Activated CD4-positive, alpha-beta T cell treated with anti-CD3 and anti-CD28 coated beads, Interleukin-2, amount 50 U/mL, for 1 hour (primary cell): ENCODE measurements around the gene TNFRSF12A.

Source experiments
- DNase-seq: peaks from one replicate; pipeline ENCODE4 v3.0.0-alpha.2; 2020

Gene TNFRSF12A, protein sequence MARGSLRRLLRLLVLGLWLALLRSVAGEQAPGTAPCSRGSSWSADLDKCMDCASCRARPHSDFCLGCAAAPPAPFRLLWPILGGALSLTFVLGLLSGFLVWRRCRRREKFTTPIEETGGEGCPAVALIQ

DNA sequence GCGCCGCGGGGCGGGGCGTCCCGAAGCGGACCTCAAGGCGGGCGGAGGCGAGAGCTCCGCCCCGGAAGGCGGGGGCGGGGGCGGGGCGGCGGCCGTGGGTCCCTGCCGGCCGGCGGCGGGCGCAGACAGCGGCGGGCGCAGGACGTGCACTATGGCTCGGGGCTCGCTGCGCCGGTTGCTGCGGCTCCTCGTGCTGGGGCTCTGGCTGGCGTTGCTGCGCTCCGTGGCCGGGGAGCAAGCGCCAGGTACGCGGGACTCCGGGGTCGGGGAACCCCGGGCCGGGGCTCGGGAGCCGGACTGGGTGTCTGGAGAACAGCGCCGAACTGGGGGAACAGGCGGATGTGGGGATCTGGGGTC is at the start of gene TNFRSF12A:
Gene TNFRSF12A, plus strand, starts transcription at position 122 of the 357 bp plus-strand sequence. Its CDS starts 30 bp downstream, at position 152.
- DNase-seq = peak; percentile 56

DNA sequence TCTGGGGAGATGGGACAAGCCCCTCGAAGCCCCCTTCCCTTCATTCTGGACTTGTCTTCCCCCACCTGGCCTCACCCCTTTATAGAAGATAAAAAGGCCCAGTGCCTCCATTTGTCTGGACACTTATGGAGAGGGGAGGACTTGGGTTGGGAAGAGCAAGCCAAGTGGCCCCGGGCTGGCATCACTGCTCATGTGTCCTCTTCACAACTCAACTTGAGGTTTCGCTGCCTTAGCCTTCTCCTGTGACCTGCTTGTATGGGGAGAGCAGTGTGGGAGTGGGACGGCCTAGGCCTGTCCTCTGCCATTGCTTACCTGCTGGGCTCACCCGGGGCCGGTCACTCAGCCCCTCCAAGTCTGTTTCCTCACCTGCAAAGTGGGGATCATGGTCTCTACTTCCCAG is 49.6 kb upstream of the TNFRSF12A start:
- DNase-seq = no peak

DNA sequence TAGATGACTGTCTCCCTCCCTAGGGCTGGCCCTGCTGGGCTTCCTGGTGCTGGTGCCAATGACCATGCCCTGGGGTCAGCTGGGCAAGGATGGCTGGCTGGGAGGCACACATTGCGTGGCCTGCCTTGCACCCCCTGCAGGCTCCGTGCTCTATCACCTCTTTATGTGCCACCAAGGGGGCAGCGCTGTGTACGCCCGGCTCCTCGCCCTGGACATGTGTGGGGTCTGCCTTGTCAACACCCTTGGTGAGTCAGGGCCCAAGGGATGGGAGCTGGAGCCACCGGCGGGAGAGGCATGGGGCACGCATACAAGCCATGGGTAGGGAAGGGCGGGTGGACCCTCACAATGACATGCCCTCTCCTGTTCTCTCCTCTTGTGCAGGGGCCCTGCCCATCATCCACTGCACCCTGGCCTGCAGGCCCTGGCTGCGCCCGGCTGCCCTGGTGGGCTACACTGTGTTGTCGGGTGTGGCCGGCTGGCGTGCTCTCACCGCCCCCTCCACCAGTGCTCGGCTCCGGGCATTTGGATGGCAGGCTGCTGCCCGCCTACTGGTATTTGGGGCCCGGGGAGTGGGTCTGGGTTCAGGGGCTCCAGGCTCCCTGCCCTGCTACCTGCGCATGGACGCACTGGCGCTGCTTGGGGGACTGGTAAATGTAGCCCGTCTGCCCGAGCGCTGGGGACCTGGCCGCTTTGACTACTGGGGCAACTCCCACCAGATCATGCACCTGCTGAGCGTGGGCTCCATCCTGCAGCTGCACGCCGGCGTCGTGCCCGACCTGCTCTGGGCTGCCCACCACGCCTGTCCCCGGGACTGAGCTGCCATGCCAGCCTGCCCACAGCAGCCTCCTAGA is 48.8 kb upstream of the TNFRSF12A start:
- no peak for DNase-seq

DNA sequence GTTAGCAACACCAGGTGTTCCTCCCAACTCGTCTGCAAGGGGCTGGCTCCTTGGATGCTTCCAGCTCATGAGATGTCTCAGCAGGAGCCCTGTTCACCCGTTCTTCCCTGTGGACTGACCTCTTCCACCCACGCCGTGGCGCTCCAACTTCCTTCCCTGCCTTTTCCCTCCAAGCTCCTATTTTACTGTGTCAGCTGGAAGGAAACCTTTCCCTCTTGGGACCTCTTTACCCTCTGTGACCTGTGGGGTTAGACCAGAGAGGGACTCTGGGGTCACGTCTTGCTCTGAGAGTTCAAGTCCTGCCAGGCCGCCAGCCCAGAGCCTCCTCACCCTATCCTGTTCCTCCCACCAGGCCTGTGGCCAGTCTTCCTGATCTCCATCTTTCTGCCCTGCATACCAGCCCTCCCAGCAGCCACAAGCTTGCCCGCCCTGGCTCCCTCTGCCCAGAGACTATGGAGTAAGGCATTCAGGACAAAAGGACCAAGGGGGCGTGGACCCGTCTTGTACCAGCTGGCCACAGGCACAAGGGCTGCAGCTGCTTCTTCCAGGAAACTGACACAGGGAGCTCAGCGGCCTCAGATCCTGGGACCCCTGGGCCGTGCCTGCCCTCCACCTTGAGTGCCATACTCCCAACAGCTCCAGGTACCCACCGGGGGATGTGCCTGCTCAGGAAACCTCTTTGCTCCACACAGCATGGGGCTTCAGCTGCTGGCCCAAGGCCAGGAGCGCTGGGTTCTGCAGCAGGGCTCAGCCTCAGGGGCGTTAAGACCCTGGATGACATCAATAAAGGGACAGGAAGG is 48.0 kb upstream of the TNFRSF12A start:
- DNase-seq = no peak

DNA sequence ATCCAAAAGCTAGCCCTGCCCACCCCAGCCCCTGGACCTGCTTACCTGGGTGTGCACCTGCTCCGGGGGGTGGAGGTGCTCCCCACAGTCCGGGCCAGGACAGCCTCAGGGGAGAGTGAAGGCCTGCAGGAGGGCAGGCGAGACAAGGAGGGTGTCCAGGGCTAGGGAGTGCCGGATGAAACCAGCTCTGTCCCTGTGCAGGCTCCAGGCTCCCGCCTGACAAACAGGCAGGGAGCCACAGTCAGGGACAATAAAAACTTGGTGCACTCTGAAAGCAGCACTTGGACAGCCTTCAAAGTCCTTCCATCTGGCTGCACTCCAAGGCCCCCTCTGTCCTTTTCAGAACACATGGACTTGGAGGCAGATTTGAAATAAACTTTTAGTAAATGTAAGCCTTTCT is 47.1 kb upstream of the TNFRSF12A start:
- no peak for DNase-seq

DNA sequence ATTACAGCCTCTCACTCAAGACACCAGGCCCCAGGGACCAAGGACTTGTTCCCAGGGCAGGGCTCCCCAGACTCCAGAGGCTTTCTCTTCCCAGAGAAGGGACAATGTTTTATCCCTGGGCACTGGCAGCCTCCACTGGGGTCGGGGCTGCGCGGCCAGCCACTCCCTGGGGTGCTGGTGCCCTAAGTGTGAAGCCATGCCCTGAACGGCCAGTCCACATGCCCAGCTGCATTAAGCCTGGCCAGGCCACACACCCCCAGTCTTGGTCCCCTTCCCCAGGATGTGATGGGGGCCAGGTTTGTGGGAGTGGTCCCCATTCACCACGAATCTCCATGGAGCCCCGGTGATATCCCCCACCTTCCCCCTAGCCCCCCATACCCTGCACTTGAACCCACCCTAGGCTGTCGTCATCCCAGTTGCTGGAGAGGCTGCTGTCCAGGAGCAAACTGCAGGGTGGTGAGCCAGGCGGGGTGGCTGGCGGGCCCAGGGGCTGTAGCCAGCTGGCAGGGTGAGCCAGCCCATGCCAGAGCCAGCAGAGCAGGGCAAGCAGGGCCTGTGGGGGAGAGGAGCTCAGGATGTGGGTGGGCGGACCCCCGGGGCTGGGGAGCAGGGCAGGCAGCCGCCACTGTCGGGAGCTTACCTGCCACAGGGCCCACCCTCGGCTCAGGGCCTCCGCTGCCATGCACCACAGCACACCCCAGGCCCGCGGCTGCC is 46.4 kb upstream of the TNFRSF12A start:
- no peak for DNase-seq

DNA sequence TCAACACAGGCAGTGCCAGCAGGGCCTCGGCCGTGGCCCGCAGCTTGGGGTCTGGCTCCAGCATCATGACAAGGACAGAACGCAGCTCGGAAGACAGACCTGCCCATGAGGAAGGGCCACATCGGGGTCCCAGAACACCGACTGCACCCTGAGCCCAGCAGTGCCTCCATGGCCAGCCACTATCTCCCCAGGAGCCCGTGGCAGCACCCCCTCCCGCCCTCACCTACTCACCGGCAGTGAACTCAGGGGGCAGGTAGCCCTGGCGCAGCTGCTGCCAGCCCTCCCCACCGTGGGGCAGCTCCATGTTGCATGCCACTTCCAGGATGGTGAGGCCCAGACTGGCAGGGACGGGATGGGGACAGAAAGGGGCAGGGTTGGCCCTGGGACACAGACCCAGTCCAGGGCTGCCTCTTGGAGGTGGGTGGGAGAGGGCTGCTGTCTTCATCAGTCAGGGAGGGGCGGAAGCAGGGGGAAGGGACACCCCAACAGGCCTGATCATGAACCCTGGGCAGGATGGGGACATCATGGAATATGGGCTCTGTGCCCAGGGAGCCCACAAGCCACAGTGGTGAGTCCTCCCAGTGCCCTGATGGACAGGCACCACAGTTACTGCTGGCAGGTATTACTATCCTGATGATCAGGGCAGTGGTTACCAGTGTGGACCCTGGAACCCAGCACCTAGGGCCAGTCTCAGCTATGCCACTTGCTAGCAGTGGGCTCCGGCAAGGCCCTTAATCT is 45.7 kb upstream of the TNFRSF12A start:
- no peak for DNase-seq

DNA sequence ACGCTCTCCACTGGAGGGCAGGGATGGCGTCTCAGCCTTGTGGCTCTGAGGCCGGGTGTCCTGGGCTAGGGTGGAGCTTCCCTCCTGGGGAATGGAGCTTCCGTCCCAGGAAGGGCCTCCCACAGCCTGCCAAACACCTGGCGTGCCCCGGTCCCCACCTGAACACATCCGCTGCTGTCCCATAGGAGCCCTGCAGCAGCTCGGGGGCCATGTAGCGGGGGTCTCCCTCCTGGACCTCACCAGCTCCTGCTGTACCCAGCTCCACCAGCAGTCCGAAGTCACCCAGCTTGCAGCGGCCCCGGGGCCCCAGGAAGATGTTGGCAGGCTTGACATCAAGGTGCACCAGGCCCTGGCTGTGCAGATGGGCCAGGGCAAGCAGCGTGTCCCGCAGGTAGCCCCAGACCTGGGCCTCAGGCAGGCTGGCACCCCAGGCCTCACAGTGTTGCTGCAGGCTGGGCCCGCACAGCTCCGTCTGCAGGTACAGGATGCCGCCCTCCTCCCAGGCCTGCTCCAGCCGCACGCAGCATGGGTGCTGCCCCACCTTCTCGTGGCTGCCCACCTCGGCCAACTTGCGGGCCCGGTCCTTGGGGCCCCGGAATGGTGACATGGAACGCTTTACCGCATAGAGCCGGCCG is 44.9 kb upstream of the TNFRSF12A start:
- no peak for DNase-seq

DNA sequence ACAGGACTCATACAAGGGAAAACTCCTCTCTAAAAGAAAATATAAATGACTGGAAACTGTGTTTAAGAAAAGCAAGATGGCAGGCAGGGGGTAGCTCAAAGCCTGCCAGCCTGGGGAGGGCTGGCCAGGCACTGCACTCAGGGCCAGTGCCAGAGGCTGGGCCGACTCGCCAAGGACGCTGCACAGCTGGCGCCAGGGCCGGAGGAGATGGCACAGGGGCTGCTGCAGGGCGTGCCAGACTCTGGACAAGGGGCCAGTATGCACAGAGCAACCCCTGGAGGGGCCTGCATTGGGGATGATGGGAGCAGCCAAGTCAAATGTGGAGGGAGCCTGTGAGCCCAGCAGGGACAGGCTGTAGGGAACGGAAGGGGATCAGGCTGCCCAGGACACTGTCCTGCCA is 44.0 kb upstream of the TNFRSF12A start:
- DNase-seq = no peak

DNA sequence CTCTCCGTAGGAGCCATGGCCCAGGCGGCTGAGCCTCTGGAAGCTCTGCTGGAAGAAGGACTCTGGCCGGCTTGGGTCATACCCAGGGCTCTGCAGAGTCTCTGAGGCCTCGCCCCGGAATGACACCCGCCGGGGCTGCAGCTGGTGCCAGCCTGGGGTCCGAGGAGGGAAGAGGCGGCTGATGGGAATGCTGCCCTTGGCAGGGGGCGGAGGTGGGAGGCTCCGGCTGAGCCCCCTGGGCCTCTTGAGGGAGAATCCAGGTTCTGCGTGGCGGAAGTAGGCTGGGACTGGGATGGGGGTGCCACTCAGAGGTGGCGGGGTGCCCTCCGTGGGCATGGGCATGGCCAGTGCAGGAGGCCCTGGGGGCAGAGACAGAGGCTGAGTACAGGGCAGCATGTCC is 43.5 kb upstream of the TNFRSF12A start:
- DNase-seq = no peak

DNA sequence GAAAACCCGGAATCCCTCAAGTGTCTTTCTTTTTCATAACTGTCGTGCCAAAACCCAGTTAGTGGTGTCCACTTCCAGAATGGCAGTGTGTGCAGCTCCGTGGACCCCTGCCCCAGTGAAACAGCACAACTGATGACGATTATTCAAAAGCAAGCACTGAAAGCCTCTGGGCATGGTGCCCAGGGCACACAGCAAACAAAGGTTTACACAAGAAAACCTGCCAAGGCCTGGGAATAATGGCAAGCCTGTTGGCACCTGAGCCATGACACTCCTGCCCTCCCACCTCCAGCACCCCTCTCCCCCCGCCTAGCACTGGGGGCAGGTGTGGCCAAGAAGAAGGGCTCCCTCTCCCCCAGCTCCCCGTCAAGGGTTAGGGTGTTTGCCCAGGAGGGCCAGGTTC is 42.7 kb upstream of the TNFRSF12A start:
- no peak for DNase-seq

DNA sequence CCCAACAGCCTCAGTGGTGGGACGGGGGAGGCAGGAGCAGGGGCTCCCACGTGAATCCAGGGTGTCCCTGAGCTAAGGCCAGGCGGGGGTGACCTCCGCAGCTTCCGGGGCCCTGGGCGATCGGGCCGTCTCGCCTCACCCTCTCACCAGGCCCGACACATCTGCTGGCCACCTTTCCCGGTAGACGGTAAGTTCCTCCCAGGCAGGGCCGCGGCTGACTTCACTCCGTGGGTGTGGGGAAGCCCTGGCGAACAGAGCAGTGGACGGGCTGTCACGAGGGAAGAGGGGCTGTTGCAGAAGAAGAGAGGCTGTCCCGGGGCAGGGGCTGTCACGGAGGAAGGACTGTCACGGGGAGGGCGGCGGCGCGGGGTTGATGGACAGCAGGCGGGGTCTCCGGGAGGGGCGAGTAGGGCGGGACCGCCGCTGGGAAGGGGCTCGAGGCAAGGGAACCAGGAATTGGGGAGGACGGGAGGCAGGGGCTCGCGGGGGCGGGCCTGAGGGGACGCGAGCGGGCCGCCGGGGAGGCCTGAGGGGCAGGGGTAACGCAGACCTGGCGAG is 40.4 kb upstream of the TNFRSF12A start:
- no peak for DNase-seq

DNA sequence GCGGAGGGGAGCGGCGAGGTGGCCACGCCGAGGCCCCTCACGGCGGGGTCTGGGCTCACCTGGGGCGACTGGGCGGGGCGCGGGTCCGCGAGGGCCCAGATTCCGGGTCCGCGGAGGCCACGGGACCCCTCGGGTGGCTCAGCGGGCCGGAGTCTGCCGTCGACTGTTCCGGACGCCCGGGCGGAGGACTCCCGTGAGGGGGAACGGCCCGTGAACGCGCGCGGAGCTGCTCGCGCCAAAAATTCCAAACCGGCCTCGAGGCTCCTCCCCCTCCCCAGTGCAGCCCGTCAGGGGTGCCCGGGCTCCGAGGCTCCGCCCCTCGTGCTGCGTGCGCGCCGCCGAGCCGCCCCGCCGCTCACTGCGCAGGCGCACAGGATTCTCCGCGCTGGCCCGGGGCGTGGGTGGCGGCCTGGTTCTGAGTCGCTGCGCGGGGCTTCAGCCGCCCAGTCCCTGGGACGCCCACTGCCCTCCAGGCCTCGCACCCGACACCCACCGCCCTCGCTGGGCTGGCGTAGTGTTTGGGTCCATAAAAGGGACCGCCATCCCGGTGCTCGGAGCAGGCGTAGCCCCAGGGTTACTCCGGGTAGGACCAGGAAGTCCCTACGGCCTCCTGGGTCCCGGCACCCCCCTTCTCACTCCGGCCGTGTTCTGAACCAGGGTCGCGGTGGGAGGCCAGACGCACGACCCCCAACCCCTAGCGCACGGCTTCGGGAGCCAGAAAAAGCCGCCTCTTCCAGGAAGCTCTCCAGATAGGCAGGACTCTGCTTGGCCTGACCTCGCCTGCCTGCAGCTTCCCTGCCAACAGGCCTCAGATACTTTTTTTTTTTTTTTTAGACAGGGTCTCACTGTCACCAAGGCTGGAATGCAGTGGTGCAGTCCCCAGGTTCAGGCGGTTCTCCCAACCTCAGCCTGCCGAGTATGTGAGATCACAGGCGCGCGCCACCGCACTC is 39.7 kb upstream of the TNFRSF12A start, which contains the start of gene PKMYT1:
Gene PKMYT1, minus strand, starts transcription at position 220 of the 950 bp plus-strand sequence. CDS start 789 bp downstream, outside the sequence.
- DNase-seq = peak; percentile 93

DNA sequence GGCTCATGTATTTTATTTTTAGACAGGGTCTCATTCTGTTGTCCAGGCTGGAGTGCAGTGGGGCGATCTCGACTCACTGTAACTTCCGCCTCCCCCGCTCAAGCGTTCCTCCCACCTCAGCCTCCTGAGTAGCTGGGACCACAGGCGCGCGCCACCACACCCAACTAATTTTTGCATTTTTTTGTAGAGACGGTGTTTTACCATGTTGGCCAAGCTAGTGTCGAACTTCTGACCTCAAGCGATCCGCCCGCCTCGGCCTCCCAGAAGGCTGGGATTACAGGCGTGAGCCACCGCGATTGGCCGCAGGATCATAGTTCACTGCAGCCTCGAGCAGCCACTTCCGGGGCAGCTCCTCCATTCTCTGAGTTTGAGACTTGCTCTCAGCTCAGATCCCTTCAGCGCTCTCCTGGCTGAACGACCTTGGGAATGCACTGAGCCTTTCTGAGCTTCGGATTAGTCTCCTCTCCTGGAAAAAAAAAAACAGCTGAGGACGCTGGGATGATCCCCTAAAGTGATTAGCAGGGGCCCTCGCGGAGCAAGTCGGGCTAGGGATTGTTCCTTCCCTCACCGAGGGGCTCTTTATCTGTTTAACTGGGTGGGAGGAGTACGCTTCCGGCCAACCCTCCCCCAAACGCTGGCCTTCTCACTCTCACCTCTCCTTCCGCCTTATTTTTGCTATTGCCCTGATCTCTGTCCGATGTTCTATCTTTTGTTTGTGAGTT is 38.8 kb upstream of the TNFRSF12A start:
- DNase-seq = no peak

DNA sequence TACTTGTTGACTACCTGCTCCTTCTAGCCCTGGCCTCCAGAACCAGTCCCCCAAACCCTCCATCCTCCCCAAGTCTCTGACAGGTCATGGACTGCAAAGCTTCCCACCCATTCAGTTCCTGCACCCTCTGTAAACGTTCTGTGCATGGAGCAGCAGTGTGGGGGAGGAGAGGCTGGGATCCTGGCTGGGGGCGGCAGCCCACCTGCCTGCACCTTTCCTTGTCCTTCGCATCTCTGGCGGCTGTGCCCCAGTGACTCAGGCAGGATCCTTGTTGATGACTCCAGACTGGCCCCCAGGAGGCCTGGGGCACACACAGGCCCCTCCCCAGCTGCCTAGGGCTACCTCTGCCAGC is 38.3 kb upstream of the TNFRSF12A start:
- no peak for DNase-seq

DNA sequence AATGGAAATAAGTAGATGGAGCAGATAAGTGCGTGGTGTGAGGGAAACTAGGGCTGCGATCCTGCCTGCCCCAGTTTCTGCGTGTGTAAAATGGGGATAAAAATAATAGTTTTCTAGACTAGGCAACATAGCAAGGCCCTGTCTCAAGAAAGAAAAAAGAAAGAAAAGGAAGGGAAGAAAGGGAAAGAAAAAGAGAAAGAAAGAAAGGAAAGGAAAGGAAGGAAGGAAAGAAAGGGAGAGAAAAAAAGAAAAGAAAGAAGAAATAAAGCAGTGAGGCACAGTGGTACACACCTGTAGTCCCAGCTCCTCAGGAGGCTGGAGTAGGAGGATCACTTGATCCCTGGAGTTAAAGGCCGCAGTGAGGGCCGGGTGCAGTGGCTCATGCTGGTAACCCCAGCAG is 37.8 kb upstream of the TNFRSF12A start:
- DNase-seq = no peak

DNA sequence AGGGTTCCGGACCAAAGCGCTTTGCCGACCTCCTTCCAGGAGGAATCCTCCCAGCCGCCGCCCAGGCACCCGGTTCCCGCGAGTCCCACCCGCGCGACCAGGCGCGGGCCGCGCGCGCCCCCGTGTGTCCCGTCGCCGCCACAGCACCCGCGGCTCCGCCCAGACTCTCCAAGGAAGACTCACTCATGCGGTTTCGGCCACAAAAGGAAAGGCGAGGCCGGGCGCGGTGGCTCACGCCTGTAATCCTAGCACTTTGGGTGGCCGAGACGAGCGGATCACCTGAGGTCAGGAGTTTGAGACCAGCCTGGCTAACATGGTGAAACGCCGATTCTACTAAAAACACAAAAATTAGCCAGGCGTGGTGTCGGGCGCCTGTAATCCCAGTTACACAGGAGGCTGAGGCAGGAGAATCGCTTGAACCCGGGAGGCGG is 36.4 kb upstream of the TNFRSF12A start:
- peak; percentile 55 for DNase-seq

DNA sequence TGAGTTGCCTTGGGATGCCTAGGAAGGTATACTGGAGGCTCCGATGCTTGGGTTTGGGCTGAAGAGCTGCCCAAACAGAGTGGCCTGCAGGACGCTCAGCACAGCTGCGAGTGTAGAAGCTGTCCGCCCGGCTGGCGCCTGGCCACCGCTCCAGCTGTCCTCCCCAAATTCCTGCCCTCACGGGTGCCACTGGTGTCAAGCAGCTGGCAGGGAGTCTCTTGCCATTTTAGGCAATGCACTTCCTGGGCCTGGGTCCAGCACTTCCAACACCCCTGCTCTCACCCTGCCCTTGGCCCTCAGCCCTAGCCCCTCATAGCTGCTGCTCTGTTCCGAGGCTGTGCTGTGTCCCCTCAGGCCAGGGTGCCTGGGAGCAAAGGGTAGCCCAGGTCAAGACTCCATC is 34.7 kb upstream of the TNFRSF12A start:
- DNase-seq = no peak

DNA sequence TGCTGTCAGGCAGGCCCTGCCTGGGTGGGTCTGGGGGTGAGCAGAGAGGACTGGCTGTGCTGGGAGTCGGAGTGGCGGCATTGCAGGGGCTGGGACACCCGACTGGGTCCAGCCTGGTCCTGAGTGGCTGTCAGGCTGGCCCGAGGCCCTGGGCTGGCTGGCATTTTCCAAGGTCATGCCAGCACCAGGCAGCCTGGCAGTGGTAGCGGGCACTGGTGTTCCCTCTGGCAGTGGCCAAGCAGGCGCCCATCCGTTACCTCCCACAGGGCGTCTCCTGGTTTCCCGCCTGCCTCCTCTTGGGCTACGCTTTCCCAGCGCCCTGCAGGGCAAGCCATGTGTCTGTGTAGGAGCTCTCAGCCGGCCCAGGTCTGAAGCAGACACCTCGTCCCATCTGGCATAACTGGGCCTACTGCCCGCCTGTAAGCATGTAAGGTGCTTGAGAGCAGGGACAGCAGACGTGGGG is 34.2 kb upstream of the TNFRSF12A start:
- no peak for DNase-seq
